Measurements from ENCODE around the gene LACTB.

GRCh38 chr15:63166219-63166618, 44.6 kb downstream of the LACTB start:
- no peak for TF ChIP-seq EP300 (conservative IDR thresholded peaks at IDR 0.05; ENCODE audit: poor library complexity, severe bottlenecking)
- TF ChIP-seq CTCF (IDR thresholded peaks at IDR 0.05; ENCODE audit: poor library complexity, severe bottlenecking) = no peak
- TF ChIP-seq TAF1 (IDR thresholded peaks at IDR 0.05; ENCODE audit: low read depth) = no peak
- TF ChIP-seq EZH2 (IDR thresholded peaks at IDR 0.05; ENCODE audit: borderline replicate concordance, insufficient read depth, low read length, poor library complexity, severe bottlenecking) = no peak
- no peak for TF ChIP-seq REST (IDR thresholded peaks at IDR 0.05; ENCODE audit: borderline replicate concordance)
- TF ChIP-seq POLR2AphosphoS5 (IDR thresholded peaks at IDR 0.05) = no peak
- TF ChIP-seq RAD21 (conservative IDR thresholded peaks at IDR 0.05) = no peak
- no peak for TF ChIP-seq SMC3 (conservative IDR thresholded peaks at IDR 0.05; ENCODE audit: poor library complexity)
